Smooth muscle cell of the brain vasculature (primary cell): ENCODE data around the gene ZSWIM7.

ENCODE experiments used
- DNase-seq: peaks from one replicate; pipeline ENCODE4 v3.0.0-alpha.2; 2012; ENCODE audit warnings: low read depth, low spot score

ZSWIM7 gene

GRCh38 chr17:15999141-15999973, at the start of gene ZSWIM7, which contains the start of gene TTC19:
TSS of gene ZSWIM7 (minus strand) at chr17:15999704. CDS start at chr17:15999594, 110 bp downstream.
TSS of gene TTC19 (plus strand) at chr17:15999824. CDS start at chr17:15999849, 25 bp downstream.
- peak; percentile 85 for DNase-seq

- DNase-seq: no peak
Observed at GRCh38 chr17:16048811-16049449, 49.4 kb upstream of the ZSWIM7 start.

- no peak for DNase-seq
Observed at GRCh38 chr17:16046966-16047365, 47.5 kb upstream of the ZSWIM7 start.

GRCh38 chr17:16044487-16044886, 45.0 kb upstream of the ZSWIM7 start:
- DNase-seq: no peak

GRCh38 chr17:16040710-16041251, 41.3 kb upstream of the ZSWIM7 start:
- no peak for DNase-seq

- DNase-seq: no peak
Observed at GRCh38 chr17:16037636-16038035, 38.1 kb upstream of the ZSWIM7 start.

- no peak for DNase-seq
Observed at GRCh38 chr17:16036261-16036660, 36.8 kb upstream of the ZSWIM7 start.

GRCh38 chr17:16033729-16034349, 34.3 kb upstream of the ZSWIM7 start:
- DNase-seq: no peak

GRCh38 chr17:16027708-16028584, 28.4 kb upstream of the ZSWIM7 start:
- peak; percentile 50 for DNase-seq

GRCh38 chr17:16026895-16027294, 27.4 kb upstream of the ZSWIM7 start:
- no peak for DNase-seq

- no peak for DNase-seq
Observed at GRCh38 chr17:16025202-16025601, 25.7 kb upstream of the ZSWIM7 start.

GRCh38 chr17:16023881-16024280, 24.4 kb upstream of the ZSWIM7 start:
- DNase-seq: no peak

GRCh38 chr17:16019347-16019746, 19.8 kb upstream of the ZSWIM7 start:
- DNase-seq: no peak

GRCh38 chr17:16013943-16014407, 14.5 kb upstream of the ZSWIM7 start:
- DNase-seq: peak; percentile 45

GRCh38 chr17:16007439-16007838, 7.9 kb upstream of the ZSWIM7 start:
- DNase-seq: no peak

- no peak for DNase-seq
Observed at GRCh38 chr17:16005636-16006035, 6.1 kb upstream of the ZSWIM7 start.

- no peak for DNase-seq
Observed at GRCh38 chr17:16003841-16004240, 4.3 kb upstream of the ZSWIM7 start.

- no peak for DNase-seq
Observed at GRCh38 chr17:16002708-16003260, 3.3 kb upstream of the ZSWIM7 start.

- DNase-seq: no peak
Observed at GRCh38 chr17:16001226-16001897, 1.9 kb upstream of the ZSWIM7 start.
